Head of caudate nucleus (tissue), 42 donors: Measurements from ENCODE around the gene PPP2R3B.
"Not testable (repeated sequence)": the region's sequence is repeated elsewhere in the genome, so short reads cannot be mapped to it uniquely, and the experiment has no call there.

ENCODE experiments used
- DNase-seq, 42 donors: peaks; one replicate each; pipeline versions ENCODE4 v3.0.0 to v3.0.0-alpha.2; 2020 to 2021; ENCODE audit warnings: mixed read lengths in 7 of 42
- intact Hi-C: fragments of 100-400 bp; cut with DNase I; formaldehyde crosslinking; loops from one replicate; pipeline ENCODE4 v1.15.0; 2022

Gene PPP2R3B

GRCh38 chrX:413322-414201, 26.9 kb upstream of the PPP2R3B start:
- peak in 2 of 42 donors; percentile 6 to 34 for DNase-seq
- intact Hi-C loops, result no loop called here

DNA sequence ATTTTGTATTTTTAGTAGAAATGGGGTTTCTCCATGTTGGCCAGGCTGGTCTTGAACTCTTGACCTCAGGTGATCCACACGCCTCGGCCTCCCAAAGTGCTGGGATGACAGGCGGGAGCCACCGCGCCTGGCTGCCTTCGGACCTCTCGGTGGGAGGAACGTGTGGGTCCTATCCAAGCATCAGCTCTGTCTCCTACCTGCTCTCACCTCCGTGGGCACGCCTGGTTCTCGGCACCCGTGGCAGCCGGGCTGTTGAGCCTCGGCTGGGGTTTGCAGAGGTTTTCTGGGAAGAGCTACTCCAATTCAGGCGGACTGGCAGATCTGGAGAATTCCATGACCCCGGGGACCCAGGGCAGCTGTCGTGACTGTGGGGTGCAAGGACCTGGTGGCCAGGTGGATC, 23.6 kb upstream of the PPP2R3B start:
- no peak for DNase-seq
- intact Hi-C loops, result no loop called here

GRCh38 chrX:405149-405548, 18.4 kb upstream of the PPP2R3B start:
- intact Hi-C loops, result no loop called here
- no peak for DNase-seq

- intact Hi-C loops, result no loop called here
- no peak for DNase-seq
Measured at GRCh38 chrX:404656-405055, 17.9 kb upstream of the PPP2R3B start.

DNA sequence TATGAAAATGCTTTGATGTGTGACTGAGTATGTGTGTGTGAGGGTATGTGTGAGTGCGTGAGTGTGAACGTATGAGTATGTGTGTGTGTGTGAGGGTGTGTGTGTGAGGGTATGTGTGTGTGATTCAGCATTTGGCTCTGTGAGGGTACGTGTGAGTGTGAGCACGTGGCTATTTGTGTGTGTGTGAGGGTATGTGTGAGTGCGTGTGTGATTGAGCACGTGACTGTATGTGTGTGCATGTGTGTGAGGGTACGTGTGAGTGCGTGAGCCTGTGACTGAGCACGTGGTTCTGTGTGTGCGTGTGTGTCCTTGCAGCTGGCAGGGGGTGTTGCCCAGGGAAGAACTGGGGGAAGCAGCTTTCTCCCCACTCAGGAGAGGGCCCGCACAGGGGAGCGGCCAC, 16.1 kb upstream of the PPP2R3B start:
- DNase-seq, result no peak
- intact Hi-C loops, result no loop called here

DNA sequence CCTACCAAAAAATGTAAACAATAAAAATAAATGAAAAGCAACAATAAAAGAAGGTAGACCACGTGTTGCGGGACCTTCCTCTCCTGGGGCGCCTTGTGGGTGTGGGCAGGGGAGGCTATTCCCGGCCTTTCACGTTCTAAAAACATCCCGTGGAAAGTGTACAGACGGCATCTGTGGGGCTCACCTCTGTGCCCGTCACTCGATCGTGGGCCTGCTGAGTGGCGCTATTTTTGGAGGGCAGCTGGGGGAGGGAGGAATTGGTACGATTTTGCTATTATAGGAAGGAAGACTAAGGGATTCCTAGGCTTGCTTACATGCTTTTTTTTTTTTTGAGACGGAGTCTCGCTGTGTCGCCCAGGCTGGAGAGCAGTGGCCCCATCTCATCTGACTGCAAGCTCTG, 13.6 kb upstream of the PPP2R3B start:
- no peak for DNase-seq
- intact Hi-C loops, result no loop called here

DNA sequence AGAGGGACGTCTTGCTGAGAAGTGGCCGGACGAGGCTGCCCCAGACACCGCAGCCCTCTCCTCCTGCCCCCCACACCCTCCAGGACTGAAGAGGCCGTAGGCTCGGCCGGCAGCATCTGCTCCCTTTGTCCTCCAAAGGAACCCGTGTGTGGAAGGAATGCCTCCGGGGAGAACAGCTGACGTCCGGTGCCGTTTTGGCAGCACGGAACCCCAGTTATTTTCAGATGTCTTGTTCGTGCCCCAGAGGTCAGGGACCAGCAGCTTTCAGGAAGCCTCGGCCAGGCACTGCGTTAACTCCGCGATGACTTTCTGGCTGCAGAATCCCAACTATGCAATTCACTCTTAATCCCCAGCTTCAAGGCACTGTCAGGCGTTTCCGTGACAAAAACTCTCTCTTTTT, 10.9 kb upstream of the PPP2R3B start:
- no peak for DNase-seq
- intact Hi-C loops, result no loop called here

GRCh38 chrX:394830-395229, 8.1 kb upstream of the PPP2R3B start:
- intact Hi-C loops, result no loop called here

GRCh38 chrX:392575-392846, 5.8 kb upstream of the PPP2R3B start:
- DNase-seq, result no peak
- intact Hi-C loops, result no loop called here

More at GRCh38 chrX:394830-395229, 8.1 kb upstream of the PPP2R3B start:
- no peak for DNase-seq

DNA sequence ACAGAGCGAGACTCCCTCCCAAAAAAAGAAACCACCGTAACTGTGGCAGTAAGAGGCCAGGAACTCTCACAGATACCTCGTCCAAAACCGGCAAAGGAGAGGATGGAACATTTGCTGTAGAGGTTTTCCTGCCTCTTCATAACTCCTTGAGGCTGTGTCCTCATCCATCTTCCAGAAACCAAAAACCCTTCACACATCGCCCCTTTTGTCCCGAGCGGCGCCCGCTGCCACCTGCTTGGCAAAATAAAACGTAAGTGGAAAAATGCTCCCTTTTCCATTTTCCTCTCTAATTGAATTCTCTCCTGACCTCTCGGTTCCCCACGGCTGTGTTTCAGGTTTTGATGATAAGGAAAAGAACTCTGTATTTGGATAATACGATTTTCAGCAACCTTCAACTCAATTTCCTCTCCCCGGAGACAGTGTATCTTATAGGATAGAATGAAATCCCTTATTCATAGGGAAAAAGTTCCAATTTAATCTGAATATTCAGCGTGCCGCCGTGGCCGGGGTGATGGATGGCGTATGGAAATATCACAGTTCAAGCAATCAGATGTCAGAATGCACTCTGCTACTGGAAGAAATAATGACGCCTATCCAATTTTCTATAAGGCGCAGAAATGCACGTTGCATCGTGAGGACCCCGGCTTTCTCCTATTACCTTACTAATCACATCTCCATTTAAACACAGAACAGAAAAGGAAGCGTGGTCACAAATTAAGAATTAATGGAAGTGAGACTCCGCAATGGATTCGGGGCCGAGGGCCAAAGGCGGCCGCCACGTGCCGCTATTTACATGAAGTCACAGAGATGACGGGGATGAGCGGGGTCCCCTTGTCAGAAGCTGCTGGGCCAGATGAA, 5.2 kb upstream of the PPP2R3B start:
- intact Hi-C loops, result no loop called here
- DNase-seq, result no peak

- no peak for DNase-seq
- intact Hi-C loops, result no loop called here
Measured at GRCh38 chrX:390459-390858, 3.8 kb upstream of the PPP2R3B start.

DNA sequence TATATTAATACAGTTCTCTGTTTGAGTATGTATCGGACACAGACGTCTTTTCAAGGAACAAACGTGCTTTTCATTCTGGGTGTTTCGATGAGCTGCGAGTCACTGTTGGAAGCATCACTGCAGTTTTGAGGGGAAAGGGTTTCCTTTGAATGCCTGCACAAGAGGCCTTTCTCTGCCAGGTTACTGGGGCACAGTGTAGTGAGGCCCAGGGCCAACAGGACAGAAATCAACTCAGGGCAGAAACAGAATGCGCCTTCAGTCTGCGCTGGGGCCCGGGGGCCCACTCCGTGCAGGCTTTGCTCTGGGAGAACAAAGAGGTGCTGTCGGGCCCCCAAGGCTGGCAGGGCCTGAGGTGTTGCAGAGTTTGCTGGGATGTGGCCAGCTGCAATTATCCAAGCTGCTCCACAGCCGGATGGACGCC, 2.3 kb upstream of the PPP2R3B start:
- DNase-seq, result peak; percentile 60 to 92 (median 79)
- intact Hi-C loops, result loop anchor here (5.0 kb wide), 1 partner anchor 72 kb away; the partner anchor contains the start of gene GTPBP6

DNA sequence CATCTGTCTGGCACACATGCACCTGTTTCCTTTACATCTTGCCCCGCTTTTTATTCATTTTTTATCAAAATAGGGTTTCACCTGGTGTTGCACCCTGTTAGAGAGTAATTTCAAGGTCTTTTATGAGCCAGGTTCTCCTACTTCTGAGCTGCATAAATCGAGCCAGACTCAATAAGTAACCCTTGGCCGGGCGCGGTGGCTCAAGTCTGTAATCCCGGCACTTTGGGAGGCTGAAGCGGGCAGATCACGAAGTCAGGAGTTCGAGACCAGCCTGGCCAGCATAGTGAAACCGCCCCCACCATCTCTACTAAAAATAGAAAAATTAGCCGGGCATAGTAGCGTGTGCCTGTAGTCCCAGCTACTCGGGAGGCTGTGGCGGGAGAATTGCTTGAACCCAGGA, 1.0 kb upstream of the PPP2R3B start:
- DNase-seq, result no peak
- intact Hi-C loops, result loop anchor here (5.0 kb wide), 1 partner anchor 70 kb away; the partner anchor contains the start of gene GTPBP6

- intact Hi-C loops, result loop anchor here (5.0 kb wide), 1 partner anchor 69 kb away; the partner anchor contains the start of gene GTPBP6
- peak in 2 of 42 donors; percentile 17 to 27 for DNase-seq
Measured at GRCh38 chrX:386239-386767, 404 bp downstream of the PPP2R3B start.

- DNase-seq, result not testable (repeated sequence)
Measured at GRCh38 chrX:385736-386135, 971 bp downstream of the PPP2R3B start.

DNA sequence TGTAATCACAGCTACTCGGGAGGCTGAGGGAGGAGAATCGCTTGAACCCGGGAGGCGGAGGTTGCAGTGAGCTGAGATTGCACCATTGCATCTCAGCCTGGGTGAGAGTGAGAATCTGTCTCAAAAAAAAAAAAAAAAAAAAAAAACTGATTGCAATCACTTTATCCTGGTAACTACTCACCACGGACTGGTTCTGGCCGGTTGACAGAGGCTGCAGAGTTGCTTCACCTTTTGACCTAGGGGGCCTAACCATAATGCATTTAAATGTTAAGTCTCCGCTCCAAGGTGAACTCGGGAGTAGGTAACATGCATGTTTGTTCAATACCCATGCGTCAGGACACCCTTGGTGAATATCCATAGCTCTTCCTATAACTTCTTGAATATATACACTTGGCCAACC, 1.8 kb downstream of the PPP2R3B start:
- intact Hi-C loops, result loop anchor here (5.0 kb wide), 1 partner anchor 68 kb away; the partner anchor contains the start of gene GTPBP6
- DNase-seq, result no peak

More at GRCh38 chrX:385736-386135, 971 bp downstream of the PPP2R3B start:
- intact Hi-C loops, result loop anchor here (5.0 kb wide), 1 partner anchor 68 kb away; the partner anchor contains the start of gene GTPBP6

DNA sequence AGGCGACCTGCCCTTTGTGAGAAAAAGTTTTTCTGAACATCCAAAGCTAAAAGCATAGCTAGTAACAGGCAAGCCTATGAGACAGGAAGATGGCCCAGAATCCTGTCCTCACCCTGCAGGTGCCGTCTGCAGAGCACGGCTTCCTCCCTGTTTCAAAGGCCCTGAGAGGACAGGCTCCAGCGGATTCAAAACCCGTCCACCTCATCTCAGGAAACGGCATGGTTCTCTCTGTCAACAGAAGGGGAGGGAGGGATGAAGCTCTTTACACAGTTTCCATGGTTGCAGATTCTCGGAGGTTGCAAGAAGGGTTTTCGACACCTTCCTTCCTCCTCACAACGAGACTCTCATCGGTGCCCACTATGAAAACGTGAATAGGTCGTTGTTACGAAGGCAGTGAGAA, 8.3 kb downstream of the PPP2R3B start:
- DNase-seq, result no peak
- intact Hi-C loops, result no loop called here

GRCh38 chrX:376206-376605, 10.5 kb downstream of the PPP2R3B start:
- DNase-seq, intact Hi-C loops: not testable (repeated sequence)

- intact Hi-C loops, result no loop called here
- DNase-seq, result no peak
Measured at GRCh38 chrX:375181-376036, 11.3 kb downstream of the PPP2R3B start.
